ENCODE data around the gene SEC16A.

DNA sequence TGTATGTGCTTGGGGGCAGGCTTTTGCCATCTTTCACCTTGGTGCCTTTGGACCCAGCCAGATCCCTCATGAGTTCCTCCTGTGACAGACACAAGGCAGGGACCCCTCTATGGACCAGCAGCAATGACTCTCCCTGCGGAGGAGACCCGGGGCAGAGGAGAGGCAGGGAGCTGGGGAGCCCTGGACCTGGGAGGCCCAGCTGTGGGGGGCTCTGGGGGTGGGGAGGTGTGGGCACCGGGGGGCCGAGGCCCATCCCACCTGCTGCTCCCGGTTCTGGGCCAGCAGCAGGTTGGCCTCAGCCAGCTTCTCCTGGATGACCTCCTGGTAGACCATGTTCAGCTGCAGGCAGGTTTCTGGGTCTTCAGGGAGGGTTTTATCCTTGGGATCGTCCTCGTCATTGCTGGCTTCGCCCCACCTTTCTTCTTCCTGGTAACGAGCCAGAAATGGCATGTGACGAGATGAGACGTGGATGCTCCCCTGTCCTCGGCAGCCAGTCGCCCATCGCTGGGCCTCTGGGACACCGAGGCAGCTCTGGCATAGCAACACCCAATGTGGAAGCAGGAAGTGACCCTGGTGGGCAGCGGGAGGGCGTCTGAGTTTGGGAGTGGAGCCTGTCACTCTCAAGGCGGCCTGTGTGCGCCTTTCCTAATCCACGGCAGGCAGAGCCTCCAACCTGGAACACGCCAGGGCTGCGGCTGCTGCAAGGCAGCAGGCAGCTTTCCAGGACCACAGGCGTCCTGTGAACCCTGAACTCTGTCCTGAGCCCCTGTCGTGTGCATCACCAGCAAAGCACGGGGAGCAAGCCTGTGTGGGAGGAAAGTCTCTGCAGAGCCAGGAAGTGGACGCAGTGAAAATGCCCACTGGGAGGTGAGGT is 87.3 kb downstream of the SEC16A start:
- TF ChIP-seq, protein P1, sequence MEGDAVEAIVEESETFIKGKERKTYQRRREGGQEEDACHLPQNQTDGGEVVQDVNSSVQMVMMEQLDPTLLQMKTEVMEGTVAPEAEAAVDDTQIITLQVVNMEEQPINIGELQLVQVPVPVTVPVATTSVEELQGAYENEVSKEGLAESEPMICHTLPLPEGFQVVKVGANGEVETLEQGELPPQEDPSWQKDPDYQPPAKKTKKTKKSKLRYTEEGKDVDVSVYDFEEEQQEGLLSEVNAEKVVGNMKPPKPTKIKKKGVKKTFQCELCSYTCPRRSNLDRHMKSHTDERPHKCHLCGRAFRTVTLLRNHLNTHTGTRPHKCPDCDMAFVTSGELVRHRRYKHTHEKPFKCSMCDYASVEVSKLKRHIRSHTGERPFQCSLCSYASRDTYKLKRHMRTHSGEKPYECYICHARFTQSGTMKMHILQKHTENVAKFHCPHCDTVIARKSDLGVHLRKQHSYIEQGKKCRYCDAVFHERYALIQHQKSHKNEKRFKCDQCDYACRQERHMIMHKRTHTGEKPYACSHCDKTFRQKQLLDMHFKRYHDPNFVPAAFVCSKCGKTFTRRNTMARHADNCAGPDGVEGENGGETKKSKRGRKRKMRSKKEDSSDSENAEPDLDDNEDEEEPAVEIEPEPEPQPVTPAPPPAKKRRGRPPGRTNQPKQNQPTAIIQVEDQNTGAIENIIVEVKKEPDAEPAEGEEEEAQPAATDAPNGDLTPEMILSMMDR (IDR thresholded peaks at IDR 0.05) = no peak
- no peak for TF ChIP-seq POLR2A (IDR thresholded peaks at IDR 0.05)

Measured in Peyer's patch (tissue), 4 donors.